GM18868 (cell line): ENCODE data around the gene SLC4A2.

Source experiments
- ATAC-seq: cut with Tn5 transposase; IDR thresholded peaks from one replicate; pipeline ENCODE4 v1.9.1; 2021; ENCODE audit warnings: mild to moderate bottlenecking, moderate library complexity; ENCODE audit not compliant: unreplicated experiment

SLC4A2 gene

GRCh38 chr7:151089893-151090730 is 30.7 kb downstream of the SLC4A2 start:
- ATAC-seq: no peak

GRCh38 chr7:151091003-151091402 is 31.6 kb downstream of the SLC4A2 start:
- no peak for ATAC-seq

GRCh38 chr7:151091431-151091830 is 32.0 kb downstream of the SLC4A2 start:
- no peak for ATAC-seq

- no peak for ATAC-seq
Observed at GRCh38 chr7:151091988-151092387, 32.6 kb downstream of the SLC4A2 start.

- ATAC-seq: no peak
Observed at GRCh38 chr7:151093748-151094147, 34.4 kb downstream of the SLC4A2 start.

GRCh38 chr7:151094675-151095074 is 35.3 kb downstream of the SLC4A2 start:
- no peak for ATAC-seq

- ATAC-seq: no peak
Observed at GRCh38 chr7:151095123-151095797, 35.9 kb downstream of the SLC4A2 start.

- ATAC-seq: no peak
Observed at GRCh38 chr7:151095828-151096475, 36.6 kb downstream of the SLC4A2 start.

- no peak for ATAC-seq
Observed at GRCh38 chr7:151099486-151100211, 40.3 kb downstream of the SLC4A2 start.

GRCh38 chr7:151100921-151101320 is 41.5 kb downstream of the SLC4A2 start:
- ATAC-seq: no peak

- ATAC-seq: no peak
Observed at GRCh38 chr7:151101621-151102396, 42.4 kb downstream of the SLC4A2 start.

GRCh38 chr7:151102991-151103390 is 43.6 kb downstream of the SLC4A2 start:
- ATAC-seq: no peak

- ATAC-seq: no peak
Observed at GRCh38 chr7:151103973-151104372, 44.6 kb downstream of the SLC4A2 start.

GRCh38 chr7:151104411-151105235 is 45.2 kb downstream of the SLC4A2 start:
- no peak for ATAC-seq

- no peak for ATAC-seq
Observed at GRCh38 chr7:151107882-151108281, 48.5 kb downstream of the SLC4A2 start.

- no peak for ATAC-seq
Observed at GRCh38 chr7:151109094-151110048, 50.0 kb downstream of the SLC4A2 start.

- ATAC-seq: no peak
Observed at GRCh38 chr7:151110236-151110940, 51.0 kb downstream of the SLC4A2 start.
